H1 (cell line): ENCODE results near the gene UFD1. TPM values are rescaled to one million over a fixed set of nuclear protein-coding genes. Genes with fewer than 3 reads are reported as not detected.

Experiments used
- BCL11A ChIP-seq, 2 experiments: IDR thresholded peaks; one replicate each; pipeline ENCODE4 v1.6.1; 2011; ENCODE audit warnings: low read depth in 2 of 2, low read length in 2 of 2, mild to moderate bottlenecking in 2 of 2
- polyA plus RNA-seq, 7 experiments: library from polyadenylated mRNA; depleted of rRNA in 3 of 7; stranded (reverse) in 5 of 7; unstranded in 2 of 7; fragments of >200 nt in 5 of 7; fragments of 200-250 nt in 2 of 7; gene quantifications; 1 replicate in 5 of 7; 2 replicates in 1 of 7; 4 replicates in 1 of 7; pipeline versions ENCODE4 v1.2.1 to v1.2.3, GENCODE V29; 2011 to 2013; ENCODE audit warnings: missing spikeins in 2 of 7, mixed read lengths in 2 of 7
- total RNA-seq: library from RNA; stranded (reverse); fragmentation: NEBNext Ultra II Directional; extraction: Animal tissue kit (Norgen Biotek cat#: 25700); gene quantifications from 2 replicates; pipeline ENCODE4 v1.2.1, GENCODE V29; 2021
- TF ChIP-seq, protein P1 (sequence below): IDR thresholded peaks from 2 replicates; pipeline ENCODE4 v1.6.1; 2012; ENCODE audit warnings: inconsistent platforms

Gene UFD1
- total and polyA plus RNA-seq, 2 of the 8 experiments (the other 6 are each of a cell fraction or from before 2014, with no cell fraction given) = 74.6 to 116 TPM

- no peak for TF ChIP-seq BCL11A (IDR thresholded peaks at IDR 0.05; ENCODE audit: low read depth in 2 of 2, low read length in 2 of 2)
- TF ChIP-seq, protein P1, sequence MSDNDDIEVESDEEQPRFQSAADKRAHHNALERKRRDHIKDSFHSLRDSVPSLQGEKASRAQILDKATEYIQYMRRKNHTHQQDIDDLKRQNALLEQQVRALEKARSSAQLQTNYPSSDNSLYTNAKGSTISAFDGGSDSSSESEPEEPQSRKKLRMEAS = no peak
- TF ChIP-seq, all 59 proteins: peak for 0
Observed at GRCh38 chr22:19405652-19406051, 73.3 kb downstream of the UFD1 start (continued).
